Measurements from ENCODE around the gene AHCYL2. TPM values are rescaled to one million over a fixed set of nuclear protein-coding genes. Genes with fewer than 3 reads are reported as not detected.

Gene AHCYL2
- total and polyA plus RNA-seq, 2 donors (not counting 1 experiment from before 2014, with no cell fraction given): 8.8 to 26.2 TPM

DNA sequence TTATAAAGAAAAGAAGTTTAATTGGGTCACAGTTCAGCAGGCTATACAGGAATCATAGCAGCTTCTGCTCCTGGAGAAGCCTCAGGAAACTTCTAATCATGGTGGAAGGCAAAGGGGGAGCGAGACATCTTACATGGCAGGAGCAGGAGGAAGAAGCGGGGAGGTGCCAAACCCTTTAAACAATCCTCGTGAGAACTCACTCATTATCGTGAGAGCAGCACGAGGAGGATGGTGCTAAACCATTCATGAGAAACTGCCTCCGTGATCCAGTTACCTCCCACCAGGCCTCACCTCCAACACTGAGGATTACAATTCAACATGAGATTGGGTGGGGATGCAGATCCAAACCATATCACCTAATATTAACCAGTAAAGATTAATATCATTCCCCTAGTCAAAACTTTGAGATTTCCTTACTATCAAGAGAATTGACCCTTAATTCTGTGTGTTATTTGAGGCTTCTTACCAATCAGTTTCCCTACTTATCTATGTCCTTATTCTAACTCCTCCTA lies 38.0 kb upstream of the AHCYL2 start:
- H4K20me1 ChIP-seq (ENCODE audit: control insufficient read depth, insufficient read depth, low read length, poor library complexity, severe bottlenecking): no peaks in the 10 kb centered on the region
- H3K4me1 ChIP-seq (ENCODE audit: control insufficient read depth in 2 of 2, insufficient read depth in 2 of 2, low read length in 2 of 2): peaks cover 15 to 17% of the 10 kb centered on the region in 2 donors
- Mint-ChIP-seq H3K27ac (no peak overlapping the region), H3K4me3 (peak overlapping the region; percentile 30), H3K27me3 (peaks cover 22% of the 10 kb centered on the region), H3K4me1 (peaks cover 22% of the 10 kb centered on the region), H3K9me3 (ENCODE audit: insufficient read depth) (no peaks in the 10 kb centered on the region)
- ChIA-PET CTCF (no interaction called here), POLR2A (no interaction called here)
- no peak for TF ChIP-seq EZH2 (IDR thresholded peaks at IDR 0.05; ENCODE audit: borderline replicate concordance, insufficient read depth, low read depth, low read length, poor library complexity, severe bottlenecking)
- TF ChIP-seq, protein P1, sequence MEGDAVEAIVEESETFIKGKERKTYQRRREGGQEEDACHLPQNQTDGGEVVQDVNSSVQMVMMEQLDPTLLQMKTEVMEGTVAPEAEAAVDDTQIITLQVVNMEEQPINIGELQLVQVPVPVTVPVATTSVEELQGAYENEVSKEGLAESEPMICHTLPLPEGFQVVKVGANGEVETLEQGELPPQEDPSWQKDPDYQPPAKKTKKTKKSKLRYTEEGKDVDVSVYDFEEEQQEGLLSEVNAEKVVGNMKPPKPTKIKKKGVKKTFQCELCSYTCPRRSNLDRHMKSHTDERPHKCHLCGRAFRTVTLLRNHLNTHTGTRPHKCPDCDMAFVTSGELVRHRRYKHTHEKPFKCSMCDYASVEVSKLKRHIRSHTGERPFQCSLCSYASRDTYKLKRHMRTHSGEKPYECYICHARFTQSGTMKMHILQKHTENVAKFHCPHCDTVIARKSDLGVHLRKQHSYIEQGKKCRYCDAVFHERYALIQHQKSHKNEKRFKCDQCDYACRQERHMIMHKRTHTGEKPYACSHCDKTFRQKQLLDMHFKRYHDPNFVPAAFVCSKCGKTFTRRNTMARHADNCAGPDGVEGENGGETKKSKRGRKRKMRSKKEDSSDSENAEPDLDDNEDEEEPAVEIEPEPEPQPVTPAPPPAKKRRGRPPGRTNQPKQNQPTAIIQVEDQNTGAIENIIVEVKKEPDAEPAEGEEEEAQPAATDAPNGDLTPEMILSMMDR (IDR thresholded peaks at IDR 0.05): no peak
- no peak overlapping the region for H3K9ac ChIP-seq (ENCODE audit: low read length)
- no peak overlapping the region for H3K4me2 ChIP-seq (replicated peaks; ENCODE audit: low read depth, low read length, poor library complexity, severe bottlenecking)
- H3K79me2 ChIP-seq (ENCODE audit: control insufficient read depth, insufficient read depth, low read length): no peaks in the 10 kb centered on the region
- DNase-seq (no peak), ATAC-seq (ENCODE audit: low read depth) (no peak)
- H3K4me3 ChIP-seq (ENCODE audit: control extremely low read depth in 1 of 5, extremely low read depth in 1 of 5, insufficient read depth in 1 of 5, low read depth in 2 of 5, low read length in 4 of 5): no peak overlapping the region
- no peak overlapping the region for H2AFZ ChIP-seq (ENCODE audit: insufficient read depth, low read depth, low read length, poor library complexity, severe bottlenecking)
- intact Hi-C loops (cut with micrococcal nuclease): no loop called here
- 100% methylated on average over 1 of the region's 6 CpGs for WGBS (ENCODE audit: insufficient coverage)
- no peaks in the 10 kb centered on the region for H3K36me3 ChIP-seq (replicated peaks in 1 of 2; ENCODE audit: control extremely low read depth in 1 of 2, control insufficient read depth in 1 of 2, extremely low read depth in 1 of 2, insufficient read depth in 2 of 2, low read length in 1 of 2)
- H3K27ac ChIP-seq (ENCODE audit: low read length in 2 of 2): no peak overlapping the region
- H3K9me3 ChIP-seq (ENCODE audit: control extremely low read depth in 1 of 3, control insufficient read depth in 2 of 3, insufficient read depth in 1 of 3, low read length in 2 of 3): no peaks in the 10 kb centered on the region
- H3K27me3 ChIP-seq (replicated peaks in 1 of 4; ENCODE audit: control extremely low read depth in 1 of 4, control insufficient read depth in 3 of 4, insufficient read depth in 4 of 4, low read length in 3 of 4): peaks cover 0 to 32% (median 18%) of the 10 kb centered on the region in 4 experiments

DNA sequence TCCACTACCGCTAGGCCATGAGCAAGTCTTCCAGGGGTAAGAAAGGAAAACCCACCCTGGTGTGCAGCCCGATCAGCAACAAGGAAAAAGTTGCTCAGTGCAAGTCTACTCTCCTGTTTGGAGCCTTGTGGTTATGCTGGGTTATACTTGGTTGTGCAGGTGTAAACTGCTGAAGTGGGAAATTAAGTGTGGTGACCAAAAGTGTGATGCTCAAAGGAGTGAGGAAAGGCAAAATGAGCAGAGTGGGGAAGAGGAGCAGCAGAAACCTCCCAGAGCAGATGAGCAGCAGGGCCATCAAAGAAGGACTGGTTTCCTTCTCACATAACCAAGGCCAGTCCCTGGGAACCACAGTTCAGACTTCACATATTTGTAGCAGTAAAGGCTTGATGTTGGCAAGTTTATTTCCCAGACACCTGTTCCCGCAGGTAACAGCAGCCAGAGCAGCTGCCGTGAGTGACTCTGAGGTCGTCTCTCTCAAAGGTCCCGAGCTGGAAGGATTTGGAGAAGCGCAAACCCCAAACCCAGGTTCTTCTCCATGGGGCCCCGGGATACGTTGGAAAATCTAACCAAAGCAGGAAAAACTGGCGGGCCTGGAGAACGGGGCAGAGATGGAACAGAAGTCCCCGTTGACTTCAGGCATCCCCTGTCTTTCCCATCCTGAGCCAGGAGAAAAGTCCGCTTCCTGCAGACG lies 37.0 kb upstream of the AHCYL2 start:
- Histone ChIP-seq H3K4me1 (ENCODE audit: control insufficient read depth in 2 of 2, insufficient read depth in 2 of 2, low read length in 2 of 2) (peaks cover 15 to 17% of the 10 kb centered on the region in 2 donors), H3K4me3 (ENCODE audit: control extremely low read depth in 1 of 5, extremely low read depth in 1 of 5, insufficient read depth in 1 of 5, low read depth in 2 of 5, low read length in 4 of 5) (peak overlapping the region in 4 of 5 experiments; percentile 41 to 76 (median 57)), H4K20me1 (ENCODE audit: control insufficient read depth, insufficient read depth, low read length, poor library complexity, severe bottlenecking) (no peaks in the 10 kb centered on the region), H3K4me2 (replicated peaks; ENCODE audit: low read depth, low read length, poor library complexity, severe bottlenecking) (peak overlapping the region; percentile 97), H3K79me2 (ENCODE audit: control insufficient read depth, insufficient read depth, low read length) (no peaks in the 10 kb centered on the region), H3K9ac (ENCODE audit: low read length) (peak overlapping the region; percentile 70), H3K9me3 (ENCODE audit: control extremely low read depth in 1 of 3, control insufficient read depth in 2 of 3, insufficient read depth in 1 of 3, low read length in 2 of 3) (no peaks in the 10 kb centered on the region), H3K27ac (ENCODE audit: low read length in 2 of 2) (no peak overlapping the region), H3K36me3 (replicated peaks in 1 of 2; ENCODE audit: control extremely low read depth in 1 of 2, control insufficient read depth in 1 of 2, extremely low read depth in 1 of 2, insufficient read depth in 2 of 2, low read length in 1 of 2) (no peaks in the 10 kb centered on the region), H3K27me3 (replicated peaks in 1 of 4; ENCODE audit: control extremely low read depth in 1 of 4, control insufficient read depth in 3 of 4, insufficient read depth in 4 of 4, low read length in 3 of 4) (peaks cover 0 to 36% (median 18%) of the 10 kb centered on the region in 4 experiments), H2AFZ (ENCODE audit: insufficient read depth, low read depth, low read length, poor library complexity, severe bottlenecking) (peak overlapping the region; percentile 86)
- Mint-ChIP-seq H3K27me3 (peaks cover 31% of the 10 kb centered on the region), H3K4me3 (peak overlapping the region; percentile 78), H3K4me1 (peaks cover 22% of the 10 kb centered on the region), H3K9me3 (ENCODE audit: insufficient read depth) (no peaks in the 10 kb centered on the region), H3K27ac (no peak overlapping the region)
- DNase-seq: no peak
- TF ChIP-seq, protein P1 (IDR thresholded peaks at IDR 0.05): no peak
- no peak for TF ChIP-seq EZH2 (IDR thresholded peaks at IDR 0.05; ENCODE audit: borderline replicate concordance, insufficient read depth, low read depth, low read length, poor library complexity, severe bottlenecking)
- no peak for ATAC-seq (ENCODE audit: low read depth)
- POLR2A ChIA-PET: no interaction called here
- 29% methylated on average over 12 of the region's 14 CpGs for WGBS (ENCODE audit: insufficient coverage)
- CTCF ChIA-PET: interaction anchor here (1.6 kb wide), 1 partner anchor 96 kb away, joined by 6 read pairs; no protein-coding TSS in a partner anchor
- intact Hi-C loops (cut with micrococcal nuclease): no loop called here

Measured in B cell (primary cell).